Left ventricle myocardium inferior (tissue), 1 donor: Measurements from ENCODE around the gene KCNK17. TPM values are rescaled to one million over a fixed set of nuclear protein-coding genes. Genes with fewer than 3 reads are reported as not detected.

Experiments used
- DNase-seq: peaks from one replicate; pipeline ENCODE4 v3.0.0-alpha.2; 2020
- H3K27ac ChIP-seq: fragments of 200-600 bp; replicated peaks from 2 replicates; pipeline ENCODE4 v1.8.0; 2021
- H3K27me3 ChIP-seq: fragments of 200-600 bp; 2 replicates; pipeline ENCODE4 v1.8.0; 2021; ENCODE audit warnings: low read depth
- H3K36me3 ChIP-seq: fragments of 200-600 bp; 2 replicates; pipeline ENCODE4 v1.8.0; 2021
- H3K4me1 ChIP-seq: fragments of 200-600 bp; 2 replicates; pipeline ENCODE4 v1.8.0; 2021
- H3K4me3 ChIP-seq: fragments of 200-600 bp; 2 replicates; pipeline ENCODE4 v1.8.0; 2021; ENCODE audit warnings: mild to moderate bottlenecking, moderate library complexity
- H3K9me3 ChIP-seq: fragments of 200-600 bp; replicated peaks from 2 replicates; pipeline ENCODE4 v1.8.0; 2021
- CTCF ChIP-seq: fragments of 200-600 bp; IDR thresholded peaks from 2 replicates; pipeline ENCODE4 v1.8.0; 2021; ENCODE audit warnings: antibody characterized with exemption, mild to moderate bottlenecking, borderline replicate concordance
- intact Hi-C: fragments of 100-400 bp; cut with micrococcal nuclease; formaldehyde crosslinking; loops from one replicate; pipeline ENCODE4 v1.11.0; 2022
- total RNA-seq: library from RNA; stranded (reverse); fragmentation: NEBNext Ultra II Directional; extraction: Animal tissue kit (Norgen Biotek cat#: 25700); gene quantifications from one replicate; pipeline ENCODE4 v1.2.1, GENCODE V29; 2021
- donor health status: DM: no; HTN: yes; CAD: no; lungs with severe emphysema.

KCNK17 gene
- total RNA-seq, 1 donor from 2014 or later = 0.52 TPM

DNA sequence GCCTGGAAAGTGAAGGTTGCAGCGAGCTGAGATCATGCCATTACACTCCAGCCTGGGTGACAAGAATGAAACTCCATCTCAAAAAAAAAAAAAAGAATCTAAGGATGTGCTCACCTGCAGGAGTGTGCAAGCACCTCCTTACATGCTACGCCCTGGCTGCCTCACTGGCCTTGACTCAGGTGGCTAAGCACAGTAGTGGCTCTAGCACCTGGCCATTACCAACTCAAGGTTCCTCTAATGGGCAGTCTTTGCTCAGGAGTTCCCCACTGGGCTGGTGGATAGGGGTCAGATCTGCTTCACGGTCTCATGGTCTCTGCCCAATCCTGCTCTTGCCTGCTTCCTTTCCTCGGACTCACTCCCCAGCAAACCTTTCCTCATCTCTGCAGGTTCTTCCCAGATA, 39.7 kb downstream of the KCNK17 start:
- no peaks in the 10 kb centered on the region for H3K9me3 ChIP-seq
- intact Hi-C loops = loop anchor here (10.0 kb wide), 1 partner anchor 90 kb away; no protein-coding TSS in a partner anchor
- no peaks in the 10 kb centered on the region for H3K36me3 ChIP-seq
- H3K27ac ChIP-seq = no peak overlapping the region
- H3K4me3 ChIP-seq = no peak overlapping the region
- TF ChIP-seq CTCF = no peak
- peaks cover 14% of the 10 kb centered on the region for H3K27me3 ChIP-seq
- H3K4me1 ChIP-seq = no peaks in the 10 kb centered on the region
- no peak for DNase-seq

GRCh38 chr6:39273406-39273821, 40.8 kb downstream of the KCNK17 start:
- intact Hi-C loops = loop anchor here (10.0 kb wide), 1 partner anchor 89 kb away; no protein-coding TSS in a partner anchor
- Histone ChIP-seq H3K4me1 (no peaks in the 10 kb centered on the region), H3K9me3 (no peaks in the 10 kb centered on the region), H3K27me3 (peaks cover 5% of the 10 kb centered on the region), H3K27ac (no peak overlapping the region), H3K4me3 (no peak overlapping the region), H3K36me3 (no peaks in the 10 kb centered on the region)
- no peak for TF ChIP-seq CTCF
- no peak for DNase-seq

GRCh38 chr6:39269961-39270360, 44.3 kb downstream of the KCNK17 start:
- H3K9me3 ChIP-seq = no peaks in the 10 kb centered on the region
- DNase-seq = no peak
- H3K27ac ChIP-seq = no peak overlapping the region
- intact Hi-C loops = loop anchor here (10.0 kb wide), 1 partner anchor 85 kb away; no protein-coding TSS in a partner anchor
- peaks cover 18% of the 10 kb centered on the region for H3K27me3 ChIP-seq
- no peak overlapping the region for H3K4me3 ChIP-seq
- no peaks in the 10 kb centered on the region for H3K36me3 ChIP-seq
- TF ChIP-seq CTCF = no peak
- no peaks in the 10 kb centered on the region for H3K4me1 ChIP-seq

DNA sequence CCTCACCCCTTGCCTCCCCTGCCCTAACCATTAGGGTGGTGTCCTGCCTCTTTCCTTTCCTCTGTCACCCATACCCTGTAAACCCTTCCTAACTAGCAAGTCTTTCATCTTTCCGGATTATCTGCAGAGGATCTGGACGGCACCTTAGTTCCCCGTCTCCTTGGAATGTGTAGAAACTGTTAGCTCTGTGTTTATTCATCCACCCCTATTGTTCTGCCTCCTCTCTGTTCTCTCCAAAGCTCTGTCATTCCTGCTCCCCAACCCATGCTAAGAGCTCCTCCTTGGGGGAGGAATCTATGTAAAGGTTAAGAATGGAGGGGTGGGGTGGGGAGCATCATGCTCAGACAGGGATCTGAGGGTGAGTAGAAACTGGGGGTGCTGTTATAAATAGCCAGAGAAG, 45.5 kb downstream of the KCNK17 start:
- DNase-seq = no peak
- intact Hi-C loops = no loop called here
- Histone ChIP-seq H3K9me3 (no peaks in the 10 kb centered on the region), H3K27me3 (peaks cover 15% of the 10 kb centered on the region), H3K36me3 (no peaks in the 10 kb centered on the region), H3K4me3 (no peak overlapping the region), H3K4me1 (no peaks in the 10 kb centered on the region), H3K27ac (no peak overlapping the region)
- no peak for TF ChIP-seq CTCF

DNA sequence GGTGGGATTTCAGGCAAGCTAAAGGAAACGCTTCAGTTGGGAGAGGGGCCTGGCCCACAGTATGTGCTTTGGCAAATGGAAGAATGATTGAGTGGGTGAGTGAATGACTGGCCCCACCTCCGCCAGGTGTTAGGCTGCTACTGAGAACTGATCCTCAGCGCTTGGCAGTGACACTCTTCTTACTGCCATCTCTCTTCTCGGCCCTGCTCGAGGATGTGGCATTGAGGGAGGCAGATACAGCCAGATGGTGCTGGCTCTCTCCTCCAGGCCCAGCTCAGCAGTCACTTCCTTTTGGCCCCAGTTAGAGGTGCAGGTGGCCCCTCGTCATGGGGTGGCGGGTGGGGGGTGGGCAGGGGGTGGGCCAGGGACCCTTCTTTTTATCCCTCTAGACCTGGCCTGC, 46.0 kb downstream of the KCNK17 start:
- Histone ChIP-seq H3K27ac (no peak overlapping the region), H3K4me1 (no peaks in the 10 kb centered on the region), H3K9me3 (no peaks in the 10 kb centered on the region), H3K27me3 (peaks cover 20% of the 10 kb centered on the region), H3K36me3 (no peaks in the 10 kb centered on the region), H3K4me3 (no peak overlapping the region)
- no peak for DNase-seq
- TF ChIP-seq CTCF = no peak
- intact Hi-C loops = no loop called here

DNA sequence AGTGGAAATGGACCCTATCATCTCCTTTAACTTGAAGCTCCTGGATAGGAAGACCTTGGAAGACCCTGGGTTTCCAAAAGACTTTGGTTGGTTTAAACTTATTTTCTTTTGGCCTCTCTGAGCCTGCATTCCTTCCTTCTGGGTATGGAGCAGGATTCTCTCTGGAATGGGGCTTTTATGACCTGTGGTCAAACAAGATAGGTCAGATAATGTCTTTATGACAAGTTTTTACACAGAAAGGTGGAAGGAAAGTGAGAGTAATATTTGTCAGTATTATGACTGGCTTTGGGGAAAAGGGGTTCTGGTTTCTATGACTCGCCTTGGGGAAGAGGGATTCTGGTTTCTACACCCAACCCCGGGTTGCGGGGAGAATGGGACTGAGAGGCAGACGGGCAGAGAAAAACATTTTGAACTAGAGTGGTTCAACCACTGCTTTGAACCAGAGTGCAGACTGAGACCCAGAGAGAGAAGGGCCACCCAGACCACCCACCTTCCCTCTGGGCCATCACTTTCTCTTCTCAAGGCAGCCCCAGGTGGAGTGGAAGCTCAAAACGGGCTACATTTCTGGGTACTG, 47.4 kb downstream of the KCNK17 start:
- no peak overlapping the region for H3K4me3 ChIP-seq
- H3K36me3 ChIP-seq = no peaks in the 10 kb centered on the region
- no peaks in the 10 kb centered on the region for H3K9me3 ChIP-seq
- peaks cover 33% of the 10 kb centered on the region for H3K27me3 ChIP-seq
- H3K4me1 ChIP-seq = no peaks in the 10 kb centered on the region
- no peak overlapping the region for H3K27ac ChIP-seq
- DNase-seq = no peak
- intact Hi-C loops = no loop called here
- TF ChIP-seq CTCF = no peak
